ENCODE measurements around the gene RNF144A. TPM values are rescaled to one million over a fixed set of nuclear protein-coding genes. Genes with fewer than 3 reads are reported as not detected.

RNF144A gene
- total RNA-seq, 1 experiment from 2014 or later, result 10.6 TPM

- no peak overlapping the region for H2AFZ ChIP-seq (ENCODE audit: low read length)
- H3K4ac ChIP-seq (ENCODE audit: low read depth, low read length), result no peak overlapping the region
- no peak overlapping the region for H2BK20ac ChIP-seq (ENCODE audit: low read depth, low read length, poor library complexity, severe bottlenecking)
- H3K4me1 ChIP-seq (ENCODE audit: insufficient read depth, low read length), result 0 out of 2 replicates have a peak, but pooled peaks cover 2% of the 10 kb centered on the region
- no peak overlapping the region for H2BK12ac ChIP-seq (ENCODE audit: insufficient read length, low read depth, low read length)
- no peak overlapping the region for H2AK5ac ChIP-seq (ENCODE audit: insufficient read length, low read length)
- Mint-ChIP-seq H3K9me3 (peaks cover 0 to 5% of the 10 kb centered on the region in 2 experiments; a peak in 1 of 5 replicates), H3K4me1 (peaks cover 31 to 34% of the 10 kb centered on the region in 2 experiments), H3K27ac (no peak overlapping the region; a peak in 1 of 7 replicates), H3K36me3 (ENCODE audit: insufficient read depth in 1 of 3, low read depth in 3 of 3) (peaks cover 0 to 5% (median 5%) of the 10 kb centered on the region in 3 experiments; a peak in 5 of 7 replicates), H3K27me3 (ENCODE audit: low read depth) (no peaks in the 10 kb centered on the region), H3K4me3 (no peak overlapping the region)
- no peak overlapping the region for H3K4me2 ChIP-seq (ENCODE audit: insufficient read depth, insufficient read length, low read length)
- no peaks in the 10 kb centered on the region for H3K79me2 ChIP-seq (ENCODE audit: insufficient read depth, low read length)
- no peak overlapping the region for H4K8ac ChIP-seq (replicated peaks; ENCODE audit: insufficient read length, low read depth, low read length)
- no peak for TF ChIP-seq CTCF (conservative IDR thresholded peaks at IDR 0.05)
- H3K27ac ChIP-seq (ENCODE audit: insufficient read length, low read depth, low read length), result no peak overlapping the region
- no peaks in the 10 kb centered on the region for H3K27me3 ChIP-seq (ENCODE audit: insufficient read depth, low read length)
- H3K9ac ChIP-seq (ENCODE audit: extremely low read depth, insufficient read length, low read length), result no peak overlapping the region
- H3T11ph ChIP-seq (ENCODE audit: low read length), result no peak overlapping the region
- H4K91ac ChIP-seq (ENCODE audit: insufficient read length, low read depth, low read length), result no peak overlapping the region
- no peak overlapping the region for H3K14ac ChIP-seq (ENCODE audit: insufficient read depth, low read length)
- no peak overlapping the region for H3K56ac ChIP-seq (ENCODE audit: insufficient read length, low read depth, low read length)
- H3K9me3 ChIP-seq (ENCODE audit: control insufficient read depth, low read depth, low read length), result no peaks in the 10 kb centered on the region
- WGBS (ENCODE audit: extremely low coverage, insufficient read length, low lambda C conversion rate), result no CpG with 5 or more reads among the region's 9 CpGs
- H2BK15ac ChIP-seq (ENCODE audit: low read depth, low read length), result no peak overlapping the region
- H3K23ac ChIP-seq (ENCODE audit: insufficient read length, low read depth, low read length), result no peak overlapping the region
- no peak for DNase-seq
- H4K20me1 ChIP-seq (ENCODE audit: control insufficient read depth, insufficient read depth, insufficient read length), result no peaks in the 10 kb centered on the region
- no peaks in the 10 kb centered on the region for H3K79me1 ChIP-seq (ENCODE audit: insufficient read depth, low read depth, low read length, poor library complexity, severe bottlenecking)
- no peak overlapping the region for H2BK120ac ChIP-seq (ENCODE audit: low read depth, low read length, poor library complexity, severe bottlenecking)
- H4K5ac ChIP-seq (ENCODE audit: insufficient read length, low read depth, low read length), result no peak overlapping the region
- H3K18ac ChIP-seq (ENCODE audit: insufficient read length, low read depth, low read length), result no peak overlapping the region
- no peaks in the 10 kb centered on the region for H3K23me2 ChIP-seq (ENCODE audit: insufficient read length, low read depth, low read length, poor library complexity, severe bottlenecking)
- no peak overlapping the region for H2BK5ac ChIP-seq (ENCODE audit: insufficient read length, low read length)
Observed at GRCh38 chr2:6928452-6928851, 11.2 kb downstream of the RNF144A start.

Measured in H9 (cell line).